ENCODE data around the gene COX14.
A peak's percentile ranks its signal among the peaks of the same experiment; 100 is the strongest.

Gene COX14

GRCh38 chr12:50074936-50075807 is 36.9 kb upstream of the COX14 start (continued):
- TF ChIP-seq ZNF664 (tag by site-specific recombination; IDR thresholded peaks at IDR 0.05) (no peak), BCL11B (tag by site-specific recombination; IDR thresholded peaks at IDR 0.05; ENCODE audit: low read depth) (0 out of 2 replicates have a peak, but pooled peaks have one; percentile 20), CTCF (tag by site-specific recombination; IDR thresholded peaks at IDR 0.05) (peak; percentile 95), ZNF2 (tag by site-specific recombination; IDR thresholded peaks at IDR 0.05) (0 out of 2 replicates have a peak, but pooled peaks have one; percentile 64), PRDM2 (tag by site-specific recombination; IDR thresholded peaks at IDR 0.05; ENCODE audit: borderline replicate concordance) (0 out of 2 replicates have a peak, but pooled peaks have one; percentile 20), ZNF341 (tag by site-specific recombination; IDR thresholded peaks at IDR 0.05; ENCODE audit: low read depth) (peak; percentile 25; the same call in 1 of the 2 replicates), ZSCAN30 (tag by site-specific recombination; IDR thresholded peaks at IDR 0.05) (peak; percentile 92), ZFP37 (tag by site-specific recombination; IDR thresholded peaks at IDR 0.05) (no peak), ZNF549 (tag by site-specific recombination; IDR thresholded peaks at IDR 0.05) (no peak), ZNF654 (tag by site-specific recombination; IDR thresholded peaks at IDR 0.05; ENCODE audit: low read depth) (peak; percentile 93), ZNF391 (tag by site-specific recombination; IDR thresholded peaks at IDR 0.05; ENCODE audit: borderline replicate concordance, low read depth) (peak; percentile 52; the same call in 1 of the 2 replicates), KLF17 (tag by site-specific recombination; IDR thresholded peaks at IDR 0.05) (peak; percentile 53; the same call in 1 of the 2 replicates), ZNF692 (tag by site-specific recombination; IDR thresholded peaks at IDR 0.05) (peak; percentile 53; the same call in 1 of the 2 replicates), BCL6B (tag by site-specific recombination; IDR thresholded peaks at IDR 0.05) (no peak), ZNF362 (tag by site-specific recombination; IDR thresholded peaks at IDR 0.05) (no peak), ZBTB17 (tag by site-specific recombination; IDR thresholded peaks at IDR 0.05) (peak; percentile 68), ZNF350 (tag by site-specific recombination; IDR thresholded peaks at IDR 0.05) (no peak), ZFHX2 (tag by site-specific recombination; conservative IDR thresholded peaks at IDR 0.05) (peak; percentile 54)

Measured in HEK293 (cell line).